Stomach (tissue), 4 donors: ENCODE data around the gene TNFSF8.

Experiments
- EP300 ChIP-seq: sonication (generic); formaldehyde crosslinking; IDR thresholded peaks from one replicate; pipeline ENCODE4 v1.6.1; 2017; ENCODE audit warnings: antibody characterized with exemption
- POLR2A ChIP-seq, 4 donors: fragments of 450-650 bp; IDR thresholded peaks; one replicate each; pipeline ENCODE4 v1.6.1; 2016; ENCODE audit warnings: antibody characterized with exemption in 4 of 4, control low read depth in 2 of 4, mild to moderate bottlenecking in 1 of 4, moderate library complexity in 1 of 4
- POLR2AphosphoS5 ChIP-seq, 3 donors: sonication (generic); formaldehyde crosslinking; IDR thresholded peaks; one replicate each; pipeline ENCODE4 v1.6.1; 2016; ENCODE audit warnings: antibody characterized with exemption in 3 of 3
- TF ChIP-seq, protein P1 (sequence below), 7 experiments: fragments of 450-650 bp in 4 of 7; fragments of 200-600 bp in 3 of 7; sonication (generic) in 3 of 7; IDR thresholded peaks; one replicate each; pipeline ENCODE4 v1.5.1; 2016 to 2019; ENCODE audit warnings: antibody characterized with exemption in 7 of 7, control low read depth in 2 of 7, mild to moderate bottlenecking in 1 of 7

DNA sequence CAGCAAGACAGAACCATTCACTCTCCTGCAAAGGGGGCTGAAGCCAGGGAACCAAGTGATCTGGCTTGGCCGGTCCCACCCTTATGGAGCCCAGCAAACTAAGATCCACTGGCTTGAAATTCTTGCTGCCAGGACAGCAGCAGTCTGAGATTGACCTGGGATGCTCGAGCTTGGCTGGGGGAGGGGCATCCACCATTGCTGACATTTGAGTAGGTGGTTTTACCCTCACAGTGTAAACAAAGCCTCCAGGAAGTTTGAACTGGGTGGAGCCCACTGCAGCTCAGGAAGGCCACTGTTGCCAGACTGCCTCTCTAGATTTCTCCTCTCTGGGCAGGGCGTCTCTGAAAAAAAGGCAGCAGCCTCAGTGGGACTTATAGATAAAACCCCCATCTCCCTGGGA, 60.5 kb downstream of the TNFSF8 start:
- TF ChIP-seq POLR2AphosphoS5 (IDR thresholded peaks at IDR 0.05): no peak
- TF ChIP-seq, protein P1, sequence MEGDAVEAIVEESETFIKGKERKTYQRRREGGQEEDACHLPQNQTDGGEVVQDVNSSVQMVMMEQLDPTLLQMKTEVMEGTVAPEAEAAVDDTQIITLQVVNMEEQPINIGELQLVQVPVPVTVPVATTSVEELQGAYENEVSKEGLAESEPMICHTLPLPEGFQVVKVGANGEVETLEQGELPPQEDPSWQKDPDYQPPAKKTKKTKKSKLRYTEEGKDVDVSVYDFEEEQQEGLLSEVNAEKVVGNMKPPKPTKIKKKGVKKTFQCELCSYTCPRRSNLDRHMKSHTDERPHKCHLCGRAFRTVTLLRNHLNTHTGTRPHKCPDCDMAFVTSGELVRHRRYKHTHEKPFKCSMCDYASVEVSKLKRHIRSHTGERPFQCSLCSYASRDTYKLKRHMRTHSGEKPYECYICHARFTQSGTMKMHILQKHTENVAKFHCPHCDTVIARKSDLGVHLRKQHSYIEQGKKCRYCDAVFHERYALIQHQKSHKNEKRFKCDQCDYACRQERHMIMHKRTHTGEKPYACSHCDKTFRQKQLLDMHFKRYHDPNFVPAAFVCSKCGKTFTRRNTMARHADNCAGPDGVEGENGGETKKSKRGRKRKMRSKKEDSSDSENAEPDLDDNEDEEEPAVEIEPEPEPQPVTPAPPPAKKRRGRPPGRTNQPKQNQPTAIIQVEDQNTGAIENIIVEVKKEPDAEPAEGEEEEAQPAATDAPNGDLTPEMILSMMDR (IDR thresholded peaks at IDR 0.05): no peak
- TF ChIP-seq POLR2A (IDR thresholded peaks at IDR 0.05): no peak
- TF ChIP-seq EP300: no peak
